A673 (cell line): ENCODE data around the gene MARK3. TPM values are rescaled to one million over a fixed set of nuclear protein-coding genes. Genes with fewer than 3 reads are reported as not detected.

Experiments used
- BruUV-seq: library from RNA; stranded (reverse); fragments of 400-500 nt; replicated peaks from 2 replicates; lab custom pipeline; 2021; lab: Mats Ljungman, UMichigan
- CTCF ChIA-PET: fragments of 300-600 bp; sonication (Branson Sonifier 250); formaldehyde crosslinking; loops from one replicate; lab custom pipeline; 2022; ENCODE audit warnings: antibody characterized with exemption; lab: Charles Lee
- POLR2A ChIA-PET: fragments of 300-600 bp; sonication (Branson Sonifier 250); formaldehyde crosslinking; loops from one replicate; lab custom pipeline; 2022; ENCODE audit warnings: antibody characterized with exemption; ENCODE audit not compliant: low non-redundant PET; lab: Charles Lee
- DNase-seq: peaks from one replicate; pipeline ENCODE4 v3.0.0-alpha.2; 2015; ENCODE audit warnings: low spot score
- H3K27ac ChIP-seq: fragments of 200-600 bp; sonication (generic); 2 replicates; pipeline ENCODE4 v1.5.1; 2016; ENCODE audit warnings: mixed run types, low read depth, mild to moderate bottlenecking, mixed read lengths, antibody characterized with exemption, low read length; ENCODE audit not compliant: poor library complexity, severe bottlenecking
- H3K27me3 ChIP-seq: fragments of 200-600 bp; sonication (generic); replicated peaks from 2 replicates; pipeline ENCODE4 v1.6.1; 2017; ENCODE audit warnings: mixed run types, low read depth, mild to moderate bottlenecking, mixed read lengths, antibody characterized with exemption, low read length; ENCODE audit not compliant: insufficient read depth, poor library complexity
- H3K36me3 ChIP-seq: fragments of 200-600 bp; sonication (generic); 2 replicates; pipeline ENCODE4 v1.6.1; 2016; ENCODE audit warnings: mixed run types, mild to moderate bottlenecking, mixed read lengths, antibody characterized with exemption, low read length; ENCODE audit not compliant: insufficient read depth, poor library complexity, severe bottlenecking
- H3K4me1 ChIP-seq: fragments of 200-600 bp; sonication (generic); 2 replicates; pipeline ENCODE4 v1.6.1; 2017; ENCODE audit warnings: mixed run types, mild to moderate bottlenecking, mixed read lengths, antibody characterized with exemption, low read length; ENCODE audit not compliant: insufficient read depth, poor library complexity, severe bottlenecking
- H3K4me3 ChIP-seq: fragments of 200-600 bp; sonication (generic); 2 replicates; pipeline ENCODE4 v1.5.1; 2016; ENCODE audit warnings: low read depth, mixed run types, mild to moderate bottlenecking, mixed read lengths, low read length; ENCODE audit not compliant: poor library complexity, severe bottlenecking
- H3K9me3 ChIP-seq: fragments of 200-600 bp; sonication (generic); 2 replicates; pipeline ENCODE4 v1.6.1; 2016; ENCODE audit warnings: mixed run types, low read depth, mild to moderate bottlenecking, mixed read lengths, antibody characterized with exemption, low read length; ENCODE audit not compliant: poor library complexity, severe bottlenecking
- CTCF ChIP-seq: fragments of 300-800, 200-600 bp; sonication (generic); conservative IDR thresholded peaks from 2 replicates; pipeline ENCODE4 v1.5.1; 2017; ENCODE audit warnings: low read depth, mild to moderate bottlenecking, antibody characterized with exemption, low read length, moderate library complexity, mixed read lengths
- EZH2 ChIP-seq: fragments of 200-600 bp; sonication (generic); IDR thresholded peaks from 2 replicates; pipeline ENCODE4 v1.6.1; 2017; ENCODE audit warnings: borderline replicate concordance, low read depth, mild to moderate bottlenecking, mixed read lengths, antibody characterized with exemption, low read length; ENCODE audit not compliant: poor library complexity, severe bottlenecking
- intact Hi-C: fragments of 100-400 bp; cut with micrococcal nuclease; formaldehyde crosslinking; loops from one replicate; pipeline ENCODE4 v1.10.0; 2022; ENCODE audit not compliant: unreplicated experiment
- total RNA-seq: library from RNA; stranded (reverse); gene quantifications from 2 replicates; pipeline ENCODE4 v1.2.3, GENCODE V29; 2021

Gene MARK3
- total RNA-seq, 1 experiment from 2014 or later, result 94.4 TPM

GRCh38 chr14:103418481-103418818 lies 33.2 kb downstream of the MARK3 start:
- no peaks in the 10 kb centered on the region for H3K9me3 ChIP-seq
- no TSS peak for BruUV-seq
- peak; percentile 67 for DNase-seq
- intact Hi-C loops, result no loop called here
- no peak overlapping the region for H3K4me3 ChIP-seq
- TF ChIP-seq EZH2, result no peak
- TF ChIP-seq CTCF, result no peak
- H3K4me1 ChIP-seq, result peaks cover 26% of the 10 kb centered on the region
- ChIA-PET CTCF (no interaction called here), POLR2A (no interaction called here)
- peak overlapping the region; percentile 53 for H3K27ac ChIP-seq
- peaks cover 12% of the 10 kb centered on the region for H3K36me3 ChIP-seq
- no peaks in the 10 kb centered on the region for H3K27me3 ChIP-seq

- H3K27ac ChIP-seq, result no peak overlapping the region
- ChIA-PET CTCF (no interaction called here), POLR2A (no interaction called here)
- no peaks in the 10 kb centered on the region for H3K36me3 ChIP-seq
- BruUV-seq, result no TSS peak
- peaks cover 36% of the 10 kb centered on the region for H3K4me1 ChIP-seq
- intact Hi-C loops, result no loop called here
- no peaks in the 10 kb centered on the region for H3K27me3 ChIP-seq
- H3K4me3 ChIP-seq, result no peak overlapping the region
- TF ChIP-seq CTCF (no peak), EZH2 (no peak)
- no peak for DNase-seq
- H3K9me3 ChIP-seq, result no peaks in the 10 kb centered on the region
Observed at GRCh38 chr14:103421556-103421955, 36.3 kb downstream of the MARK3 start.

- CTCF ChIA-PET, result no interaction called here
- POLR2A ChIA-PET, result no interaction called here
Observed at GRCh38 chr14:103423050-103423461, 37.8 kb downstream of the MARK3 start.

More at GRCh38 chr14:103423050-103423461, 37.8 kb downstream of the MARK3 start:
- Histone ChIP-seq H3K4me3 (no peak overlapping the region), H3K9me3 (no peaks in the 10 kb centered on the region), H3K27ac (peak overlapping the region; percentile 53), H3K27me3 (no peaks in the 10 kb centered on the region), H3K4me1 (peaks cover 41% of the 10 kb centered on the region), H3K36me3 (no peaks in the 10 kb centered on the region)
- no peak for TF ChIP-seq CTCF
- no peak for TF ChIP-seq EZH2
- no TSS peak for BruUV-seq
- peak; percentile 70 for DNase-seq
- intact Hi-C loops, result no loop called here
